LHCN-M2 (cell line): ENCODE data around the gene KLRF1. TPM values are rescaled to one million over a fixed set of nuclear protein-coding genes. Genes with fewer than 3 reads are reported as not detected.
"Not testable (repeated sequence)": the region's sequence is repeated elsewhere in the genome, so short reads cannot be mapped to it uniquely, and the experiment has no call there.

ENCODE experiments used
- DNase-seq: peaks from one replicate; pipeline ENCODE4 v3.0.0-alpha.2; 2012; ENCODE audit warnings: low read depth
- total RNA-seq: library from RNA; depleted of rRNA; stranded (reverse); fragments of >200 nt; gene quantifications from 2 replicates; pipeline ENCODE4 v1.2.3, GENCODE V29; 2014; rRNA removed

The KLRF1 gene
- total RNA-seq, 1 experiment from 2014 or later, result not detected

DNA sequence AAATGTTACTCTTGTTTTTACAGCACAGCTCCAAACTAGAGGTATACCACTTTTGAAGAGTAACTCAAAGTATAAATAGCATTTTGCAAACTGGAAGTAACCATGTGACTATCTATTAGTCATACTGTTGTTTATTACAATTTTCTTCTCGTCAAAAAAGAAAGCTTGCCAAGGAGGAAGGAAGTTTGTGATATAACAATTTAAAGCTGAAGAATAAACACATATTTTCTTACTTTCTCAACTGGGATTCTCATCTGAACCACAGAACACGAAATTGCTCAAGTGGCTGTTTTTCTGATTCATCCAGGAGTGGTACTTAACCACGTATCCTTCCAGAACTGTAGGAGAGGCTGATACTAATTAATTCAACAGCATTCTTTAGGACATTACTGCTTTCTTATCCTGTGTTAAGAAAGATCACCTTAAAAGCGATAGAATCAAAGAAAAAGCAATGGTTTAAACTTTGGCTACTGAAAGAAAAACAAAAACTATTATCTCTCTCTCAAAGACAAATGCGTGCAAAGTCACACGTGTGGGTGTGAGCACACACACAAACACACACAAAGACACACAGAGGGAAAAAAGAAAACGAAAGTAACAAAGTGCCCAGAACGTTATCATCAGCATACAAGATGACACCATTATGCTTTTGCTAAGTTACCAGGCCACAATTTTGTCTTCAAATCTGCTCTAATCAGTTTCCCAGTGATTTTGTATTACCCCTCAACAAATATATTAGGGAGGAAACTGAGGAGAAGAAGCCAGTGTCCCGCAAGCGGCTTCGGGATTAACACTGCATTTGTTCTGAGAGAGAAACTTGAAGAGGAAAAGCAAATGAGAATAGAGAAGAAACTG is 42.3 kb downstream of the KLRF1 start, which contains the start of gene CLEC2B:
CLEC2B (minus strand) TSS at position 48 of the 855 bp plus-strand sequence.
- DNase-seq, result peak; percentile 86

DNA sequence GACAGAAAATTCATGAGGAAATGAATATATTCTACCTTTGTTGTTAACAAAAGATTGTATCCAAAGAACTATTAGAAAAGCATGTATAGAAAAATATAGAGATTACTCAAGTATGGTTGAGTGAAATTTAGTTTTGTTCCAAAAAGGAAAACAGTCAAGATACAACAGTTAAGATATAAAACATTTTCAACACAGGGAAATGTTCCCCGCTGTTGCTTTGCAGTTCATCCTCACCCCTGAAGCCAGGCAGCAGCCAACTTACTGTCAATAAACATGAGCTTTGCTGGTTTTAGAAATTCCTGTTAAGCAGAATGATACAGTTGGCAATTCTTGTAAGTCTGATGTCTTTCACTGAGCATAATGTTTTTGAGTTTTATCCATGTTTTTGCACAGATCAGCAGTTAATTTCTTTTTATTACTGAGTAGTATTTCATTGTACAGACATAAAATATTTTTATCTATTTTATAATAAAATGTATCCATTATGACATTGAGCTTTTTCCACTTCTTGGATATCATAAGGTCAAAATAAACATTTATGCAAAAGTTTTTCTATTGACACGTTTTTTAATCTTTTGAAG is 43.1 kb downstream of the KLRF1 start:
- peak; percentile 44 for DNase-seq

DNA sequence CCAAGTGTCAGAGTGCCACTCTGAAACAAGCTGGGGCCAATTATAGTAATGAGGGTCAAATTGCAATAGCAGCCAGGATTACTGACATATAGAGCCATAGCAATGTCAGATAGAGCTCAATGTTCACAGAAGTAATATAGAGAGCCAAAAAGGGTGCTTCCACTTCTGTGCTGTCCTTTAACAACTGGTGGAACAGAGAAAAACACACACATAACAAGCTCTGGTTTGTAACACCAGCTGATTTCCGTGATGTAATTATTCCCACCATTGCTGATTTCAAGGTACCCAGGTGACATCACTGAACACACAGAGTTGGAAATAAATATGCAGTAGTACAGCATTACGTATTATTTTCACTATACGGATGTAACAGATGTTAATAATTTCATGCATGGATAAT is 44.9 kb downstream of the KLRF1 start:
- no peak for DNase-seq

DNA sequence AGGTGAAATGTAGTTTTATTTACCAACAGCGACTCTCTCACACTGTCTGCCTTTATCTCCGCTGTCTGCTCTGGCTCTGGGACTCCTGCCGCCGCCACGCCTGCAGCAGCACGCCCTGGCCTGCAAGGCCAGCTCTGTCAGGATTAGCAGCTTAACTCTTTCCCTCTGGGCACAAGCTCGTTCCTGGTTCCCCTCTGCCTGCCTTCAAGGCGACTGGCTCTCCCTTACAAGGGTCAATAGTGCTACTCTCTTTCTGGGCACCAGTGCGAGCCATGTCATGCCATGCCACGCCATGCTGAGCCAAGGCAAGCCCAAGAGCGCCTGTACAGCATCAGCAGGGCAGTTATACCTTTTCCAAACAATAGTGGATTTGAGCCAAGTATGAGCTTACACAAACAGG is 45.5 kb downstream of the KLRF1 start:
- no peak for DNase-seq

DNA sequence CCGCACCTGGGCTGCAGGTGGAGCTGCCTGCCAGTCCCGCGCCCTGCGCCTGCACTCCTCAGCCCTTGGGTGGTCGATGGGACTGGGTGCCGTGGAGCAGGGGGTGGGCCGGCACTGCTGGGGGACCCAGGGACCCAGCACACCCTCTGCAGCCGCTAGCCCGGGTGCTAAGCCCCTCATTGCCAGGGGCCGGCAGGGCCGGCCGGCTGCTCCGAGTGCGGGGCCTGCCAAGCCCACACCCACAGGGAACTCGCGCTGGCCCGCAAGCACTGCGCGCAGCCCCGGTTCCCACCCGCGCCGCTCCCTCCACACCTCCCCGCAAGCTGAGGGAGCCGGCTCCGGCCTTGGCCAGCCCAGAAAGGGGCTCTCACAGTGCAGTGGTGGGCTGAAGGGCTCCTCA is 48.8 kb downstream of the KLRF1 start:
- not testable (repeated sequence) for DNase-seq

DNA sequence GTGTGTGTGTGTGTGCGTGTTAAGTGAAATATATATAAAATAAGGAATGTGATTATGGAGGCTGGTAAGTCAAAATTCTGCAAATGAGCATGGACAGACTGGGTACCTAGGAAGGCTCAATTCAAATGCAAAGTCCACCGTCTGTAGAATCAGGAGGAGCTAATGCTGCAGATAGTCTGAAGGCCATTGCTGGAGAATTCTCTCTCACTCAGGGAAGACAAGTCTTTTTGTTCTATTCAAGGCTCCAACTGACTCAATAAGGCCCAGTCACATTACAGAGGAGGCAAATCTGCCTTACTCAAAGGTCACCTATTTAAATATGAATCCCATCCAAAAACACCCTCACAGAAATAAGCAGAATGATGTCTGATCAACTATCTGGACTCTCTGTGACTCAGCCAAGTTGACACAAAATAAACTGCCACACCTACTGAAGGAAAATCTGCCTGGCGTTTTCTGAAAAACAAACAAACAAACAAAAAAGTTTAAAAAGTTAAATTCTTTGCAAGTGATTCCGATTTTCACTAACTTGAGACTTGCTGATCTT is 53.3 kb downstream of the KLRF1 start:
- DNase-seq, result no peak

DNA sequence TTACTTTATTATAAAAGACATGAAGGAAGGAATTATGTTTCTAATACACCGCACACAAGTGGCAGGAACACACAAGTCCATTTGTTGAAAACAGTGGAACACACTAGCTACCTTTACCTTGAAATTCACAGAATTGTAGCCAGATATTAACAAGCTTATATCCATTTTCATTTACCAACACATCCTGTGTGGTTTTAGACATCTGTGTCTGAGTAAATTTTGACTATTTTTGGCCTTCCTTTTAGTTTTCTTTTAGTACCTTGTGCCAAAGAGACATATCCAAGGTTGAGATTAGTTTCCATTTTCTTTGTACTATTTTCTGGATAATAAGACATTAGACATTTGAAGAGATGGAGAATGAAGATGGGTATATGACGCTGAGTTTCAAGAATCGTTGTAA is 54.0 kb downstream of the KLRF1 start, which contains the start of gene KLRF2:
KLRF2 (plus strand) TSS at position 244 of the 400 bp plus-strand sequence; CDS start at position 351, 107 bp downstream.
- DNase-seq, result no peak

DNA sequence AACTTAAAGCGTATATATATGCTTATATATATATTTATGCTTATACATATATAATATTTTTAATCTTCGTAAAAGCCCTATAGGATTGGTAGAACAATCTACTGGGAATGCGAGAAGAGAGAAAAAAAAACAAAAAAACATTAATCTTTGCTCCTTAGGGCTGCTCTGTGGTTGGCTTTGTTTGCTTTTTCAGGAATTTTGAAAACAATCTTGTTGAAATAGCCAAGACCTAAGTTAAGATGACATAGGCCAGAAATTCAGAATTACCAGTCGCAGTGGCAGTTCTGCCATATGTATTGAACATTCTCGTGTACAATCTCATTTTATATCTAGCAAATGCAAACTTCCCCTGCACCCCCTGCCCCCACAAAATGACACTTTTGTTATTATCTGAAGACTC is 54.7 kb downstream of the KLRF1 start:
- DNase-seq, result no peak

DNA sequence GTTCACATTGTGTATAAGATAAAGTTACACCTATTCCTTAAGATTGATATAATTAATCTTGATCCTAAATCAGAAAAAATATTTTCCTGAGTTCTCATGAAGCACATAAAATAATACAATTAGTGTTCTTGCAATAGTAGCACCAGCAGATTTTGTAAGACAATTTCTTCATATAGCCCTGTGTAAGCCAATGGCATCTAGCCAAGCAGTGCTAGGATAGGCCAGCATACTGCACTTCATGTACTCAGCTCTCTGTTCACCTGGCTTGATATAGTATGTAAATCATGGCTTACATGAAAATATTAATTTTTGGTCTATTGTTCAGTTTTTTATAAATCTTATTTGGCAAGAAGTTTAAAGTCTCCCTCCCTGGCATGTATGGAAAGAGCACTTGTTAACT is 55.9 kb downstream of the KLRF1 start:
- no peak for DNase-seq

DNA sequence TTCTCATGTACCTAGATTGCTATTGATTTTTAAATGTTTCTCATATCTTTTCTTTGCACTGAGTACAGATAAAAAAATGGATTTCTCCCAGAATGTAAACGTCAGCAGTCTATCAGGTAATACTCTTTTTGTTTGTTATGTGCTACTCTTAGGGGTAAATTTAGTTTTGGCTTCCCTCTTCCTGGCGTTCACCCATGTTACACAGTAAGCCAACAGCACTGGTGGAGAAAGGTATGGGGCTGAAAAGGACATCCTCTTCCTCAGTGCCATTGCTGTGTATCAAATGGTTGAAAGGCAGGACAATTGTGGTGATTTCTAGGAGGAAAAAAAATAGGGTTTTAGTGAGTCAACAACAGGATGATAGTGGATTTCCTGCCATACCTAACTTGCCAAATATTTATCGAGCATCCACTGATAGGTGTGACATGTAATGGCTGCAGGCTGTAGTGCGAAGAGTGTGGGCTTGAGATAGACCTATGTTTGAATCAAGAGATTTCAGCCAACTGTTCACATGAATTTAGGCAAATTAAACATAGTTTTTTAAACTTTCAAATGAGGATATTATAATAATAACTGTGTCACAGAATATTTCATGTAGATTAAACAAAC is 61.5 kb downstream of the KLRF1 start:
- no peak for DNase-seq

Other genes starting within 250 kb of the KLRF1 start
- not detected in 2 replicates for gene KLRB1, start 219.6 kb upstream of the KLRF1 start, total RNA-seq
- gene CLEC2D, start 157.8 kb upstream of the KLRF1 start, total RNA-seq, result 2.5 and 2.8 TPM in 2 replicates
- gene CLECL1, start 94.4 kb upstream of the KLRF1 start, total RNA-seq, result not detected in 2 replicates
- not detected in 2 replicates for gene CD69, start 66.6 kb upstream of the KLRF1 start, total RNA-seq
- 7.8 and 16.2 TPM in 2 replicates for gene CLEC2B, start 41.9 kb downstream of the KLRF1 start, total RNA-seq
- gene KLRF2, start 54.0 kb downstream of the KLRF1 start, total RNA-seq, result not detected in 2 replicates
- not detected in 2 replicates for gene CLEC2A, start 104.9 kb downstream of the KLRF1 start, total RNA-seq
- not detected in 2 replicates for gene CLEC12A, start 143.9 kb downstream of the KLRF1 start, total RNA-seq
- not detected in 2 replicates for gene CLEC1B, start 171.6 kb downstream of the KLRF1 start, total RNA-seq
- not detected in 2 replicates for gene CLEC12B, start 183.1 kb downstream of the KLRF1 start, total RNA-seq
- not detected in 2 replicates for gene CLEC9A, start 203.2 kb downstream of the KLRF1 start, total RNA-seq